ENCODE measurements around the gene GOLGA7B.

GRCh38 chr10:97873569-97873968 is 23.9 kb downstream of the GOLGA7B start:
- TF ChIP-seq, protein P1, sequence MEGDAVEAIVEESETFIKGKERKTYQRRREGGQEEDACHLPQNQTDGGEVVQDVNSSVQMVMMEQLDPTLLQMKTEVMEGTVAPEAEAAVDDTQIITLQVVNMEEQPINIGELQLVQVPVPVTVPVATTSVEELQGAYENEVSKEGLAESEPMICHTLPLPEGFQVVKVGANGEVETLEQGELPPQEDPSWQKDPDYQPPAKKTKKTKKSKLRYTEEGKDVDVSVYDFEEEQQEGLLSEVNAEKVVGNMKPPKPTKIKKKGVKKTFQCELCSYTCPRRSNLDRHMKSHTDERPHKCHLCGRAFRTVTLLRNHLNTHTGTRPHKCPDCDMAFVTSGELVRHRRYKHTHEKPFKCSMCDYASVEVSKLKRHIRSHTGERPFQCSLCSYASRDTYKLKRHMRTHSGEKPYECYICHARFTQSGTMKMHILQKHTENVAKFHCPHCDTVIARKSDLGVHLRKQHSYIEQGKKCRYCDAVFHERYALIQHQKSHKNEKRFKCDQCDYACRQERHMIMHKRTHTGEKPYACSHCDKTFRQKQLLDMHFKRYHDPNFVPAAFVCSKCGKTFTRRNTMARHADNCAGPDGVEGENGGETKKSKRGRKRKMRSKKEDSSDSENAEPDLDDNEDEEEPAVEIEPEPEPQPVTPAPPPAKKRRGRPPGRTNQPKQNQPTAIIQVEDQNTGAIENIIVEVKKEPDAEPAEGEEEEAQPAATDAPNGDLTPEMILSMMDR (IDR thresholded peaks at IDR 0.05): no peak
- no peak for TF ChIP-seq POLR2AphosphoS5 (IDR thresholded peaks at IDR 0.05; ENCODE audit: low read depth, low read length)
